Right atrium auricular region (tissue), 2 donors: ENCODE data around the gene CNNM2. TPM values are rescaled to one million over a fixed set of nuclear protein-coding genes. Genes with fewer than 3 reads are reported as not detected.

ENCODE experiments used
- DNase-seq: peaks from one replicate; pipeline ENCODE4 v3.0.0-alpha.2; 2019; ENCODE audit warnings: low spot score
- H3K27ac ChIP-seq, 2 donors: fragments of 200-600 bp; sonication (generic); 1 replicate in 1 of 2; 2 replicates in 1 of 2; pipeline ENCODE4 v1.5.1; 2016 to 2019
- H3K27me3 ChIP-seq, 2 donors: fragments of 200-600 bp; sonication (generic); one replicate each; pipeline versions ENCODE4 v1.5.1 to v1.6.0; 2017 to 2019
- H3K36me3 ChIP-seq: fragments of 200-600 bp; sonication (generic); one replicate; pipeline ENCODE4 v1.5.1; 2016
- H3K4me1 ChIP-seq, 2 donors: fragments of 200-600 bp; sonication (generic); one replicate each; pipeline versions ENCODE4 v1.5.1 to v1.6.0; 2017 to 2019
- H3K4me3 ChIP-seq, 2 donors: fragments of 200-600 bp; sonication (generic); 1 replicate in 1 of 2; 2 replicates in 1 of 2; pipeline ENCODE4 v1.5.1; 2017 to 2019; ENCODE audit warnings: mild to moderate bottlenecking in 1 of 2, moderate library complexity in 1 of 2
- H3K9me3 ChIP-seq, 2 donors: fragments of 200-600 bp; sonication (generic); one replicate each; pipeline ENCODE4 v1.5.1; 2019
- total RNA-seq, 2 donors: library from RNA; depleted of rRNA; stranded (reverse); fragments of >200 nt; gene quantifications; one replicate each; pipeline ENCODE4 v1.1.0, GENCODE V29; 2016
- TF ChIP-seq, protein P1 (sequence below), 2 donors: fragments of 200-600 bp; sonication (generic); IDR thresholded peaks; one replicate each; pipeline ENCODE4 v1.5.1; 2019; ENCODE audit warnings: antibody characterized with exemption in 2 of 2

The CNNM2 gene
- total RNA-seq, 2 donors from 2014 or later, result 3.3 to 4.1 TPM

DNA sequence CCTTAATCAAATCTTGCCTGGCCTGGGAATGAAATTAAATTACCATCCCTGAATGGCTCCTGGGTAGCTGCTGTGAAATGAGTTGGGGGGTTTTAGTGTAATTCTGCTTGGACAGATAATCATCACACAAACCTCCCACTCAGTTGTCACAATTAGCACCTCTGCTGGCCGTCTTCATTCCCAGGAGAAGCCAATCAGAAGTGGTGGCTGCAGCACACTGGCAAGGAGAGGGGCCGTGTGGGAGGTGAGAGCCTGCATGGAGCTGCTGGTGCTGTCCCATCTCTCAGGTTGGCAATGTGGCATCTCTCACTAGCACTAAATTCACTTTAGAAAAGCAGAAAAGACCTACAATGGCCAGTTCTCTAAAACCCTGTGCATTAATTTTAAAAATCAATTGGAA, 182.5 kb downstream of the CNNM2 start:
- Histone ChIP-seq H3K27me3 (no peaks in the 10 kb centered on the region), H3K4me1 (no peaks in the 10 kb centered on the region), H3K9me3 (no peaks in the 10 kb centered on the region), H3K27ac (no peak overlapping the region), H3K4me3 (no peak overlapping the region), H3K36me3 (peaks cover 71% of the 10 kb centered on the region)
- DNase-seq, result no peak
- TF ChIP-seq, protein P1, sequence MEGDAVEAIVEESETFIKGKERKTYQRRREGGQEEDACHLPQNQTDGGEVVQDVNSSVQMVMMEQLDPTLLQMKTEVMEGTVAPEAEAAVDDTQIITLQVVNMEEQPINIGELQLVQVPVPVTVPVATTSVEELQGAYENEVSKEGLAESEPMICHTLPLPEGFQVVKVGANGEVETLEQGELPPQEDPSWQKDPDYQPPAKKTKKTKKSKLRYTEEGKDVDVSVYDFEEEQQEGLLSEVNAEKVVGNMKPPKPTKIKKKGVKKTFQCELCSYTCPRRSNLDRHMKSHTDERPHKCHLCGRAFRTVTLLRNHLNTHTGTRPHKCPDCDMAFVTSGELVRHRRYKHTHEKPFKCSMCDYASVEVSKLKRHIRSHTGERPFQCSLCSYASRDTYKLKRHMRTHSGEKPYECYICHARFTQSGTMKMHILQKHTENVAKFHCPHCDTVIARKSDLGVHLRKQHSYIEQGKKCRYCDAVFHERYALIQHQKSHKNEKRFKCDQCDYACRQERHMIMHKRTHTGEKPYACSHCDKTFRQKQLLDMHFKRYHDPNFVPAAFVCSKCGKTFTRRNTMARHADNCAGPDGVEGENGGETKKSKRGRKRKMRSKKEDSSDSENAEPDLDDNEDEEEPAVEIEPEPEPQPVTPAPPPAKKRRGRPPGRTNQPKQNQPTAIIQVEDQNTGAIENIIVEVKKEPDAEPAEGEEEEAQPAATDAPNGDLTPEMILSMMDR (IDR thresholded peaks at IDR 0.05), result no peak

DNA sequence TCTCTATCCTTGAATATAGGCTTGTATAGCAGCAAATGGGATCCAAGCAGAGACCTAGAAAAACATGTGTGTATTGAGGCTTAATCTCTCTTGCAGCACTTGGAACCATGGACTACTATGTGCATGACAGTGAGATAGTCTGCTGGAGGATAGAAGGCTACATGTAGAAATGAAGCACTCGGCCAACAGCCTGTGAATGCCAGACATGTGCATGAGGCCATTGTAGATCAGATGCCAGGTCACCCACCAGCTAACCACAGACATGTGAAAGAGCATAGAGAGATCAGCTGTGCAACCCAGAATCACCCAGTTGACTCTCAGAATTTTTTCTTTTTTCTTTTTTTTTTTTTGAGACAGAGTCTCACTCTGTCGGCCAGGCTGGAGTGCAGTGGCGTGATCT, 184.1 kb downstream of the CNNM2 start:
- TF ChIP-seq, protein P1 (IDR thresholded peaks at IDR 0.05), result no peak
- Histone ChIP-seq H3K36me3 (peaks cover 72% of the 10 kb centered on the region), H3K27ac (no peak overlapping the region), H3K27me3 (no peaks in the 10 kb centered on the region), H3K9me3 (no peaks in the 10 kb centered on the region), H3K4me1 (no peaks in the 10 kb centered on the region), H3K4me3 (no peak overlapping the region)
- no peak for DNase-seq

DNA sequence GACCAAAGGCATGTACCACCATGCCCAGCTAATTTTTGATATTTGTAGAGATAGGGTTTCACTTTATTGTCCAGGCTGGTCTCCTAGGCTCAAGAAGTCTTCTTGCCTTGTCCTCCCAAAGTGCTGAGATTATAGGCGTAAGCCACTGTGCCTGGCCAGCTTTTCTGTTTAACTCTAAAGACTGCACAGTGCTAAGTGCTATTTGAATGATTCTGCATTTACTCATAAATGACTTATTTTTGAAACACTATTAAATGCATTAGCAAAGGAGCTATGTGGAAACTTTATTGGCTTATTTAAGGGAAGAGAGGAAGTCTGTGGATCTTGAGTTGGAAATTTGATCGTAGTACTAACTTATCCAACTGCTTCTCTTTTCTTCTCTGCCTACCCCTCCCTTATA, 185.9 kb downstream of the CNNM2 start:
- Histone ChIP-seq H3K27me3 (no peaks in the 10 kb centered on the region), H3K4me3 (no peak overlapping the region), H3K27ac (no peak overlapping the region), H3K4me1 (no peaks in the 10 kb centered on the region), H3K36me3 (peaks cover 54% of the 10 kb centered on the region), H3K9me3 (no peaks in the 10 kb centered on the region)
- TF ChIP-seq, protein P1 (IDR thresholded peaks at IDR 0.05), result no peak
- DNase-seq, result no peak

DNA sequence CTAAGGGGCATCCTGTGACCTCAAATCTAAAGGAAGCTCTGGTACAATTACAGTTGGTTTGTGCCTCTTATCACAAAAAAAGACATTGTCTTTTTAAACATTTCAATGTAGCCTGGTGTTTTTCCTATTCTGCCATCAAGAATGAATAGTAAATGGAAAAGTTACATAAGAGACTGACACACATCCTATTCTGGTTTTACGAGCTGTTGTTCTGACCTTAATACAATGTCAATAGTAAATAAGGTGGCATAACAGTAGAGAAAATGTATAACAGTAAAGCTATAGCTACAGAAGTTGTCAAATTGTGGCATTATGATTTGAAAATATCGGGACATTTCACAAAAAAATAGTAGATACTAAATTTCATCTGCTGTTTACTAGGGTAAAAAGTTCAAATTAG, 186.6 kb downstream of the CNNM2 start:
- no peak for DNase-seq
- Histone ChIP-seq H3K4me3 (no peak overlapping the region), H3K9me3 (no peaks in the 10 kb centered on the region), H3K27me3 (no peaks in the 10 kb centered on the region), H3K36me3 (peaks cover 46% of the 10 kb centered on the region), H3K27ac (no peak overlapping the region), H3K4me1 (no peaks in the 10 kb centered on the region)
- TF ChIP-seq, protein P1 (IDR thresholded peaks at IDR 0.05), result no peak

DNA sequence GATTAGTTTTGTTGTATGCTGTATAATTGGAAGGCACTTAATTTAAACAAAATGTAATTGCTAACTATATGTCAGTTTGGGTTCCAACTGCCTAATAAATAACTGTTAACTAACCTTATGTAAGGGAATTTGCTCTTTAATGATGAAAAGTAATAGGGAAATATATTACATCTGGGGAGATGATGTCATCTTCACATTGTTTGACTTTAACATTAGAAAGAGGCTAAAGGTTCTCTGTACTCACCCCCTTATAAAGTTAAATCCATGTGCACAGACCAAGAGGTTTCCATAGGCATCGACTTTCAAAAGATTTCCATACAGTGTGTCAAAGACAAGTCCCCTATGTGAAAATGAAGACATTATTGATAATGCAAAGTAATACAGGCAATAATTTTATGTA, 187.4 kb downstream of the CNNM2 start:
- DNase-seq, result no peak
- H3K9me3 ChIP-seq, result no peaks in the 10 kb centered on the region
- no peak overlapping the region for H3K27ac ChIP-seq
- TF ChIP-seq, protein P1 (IDR thresholded peaks at IDR 0.05), result no peak
- H3K4me3 ChIP-seq, result no peak overlapping the region
- H3K4me1 ChIP-seq, result peaks cover 0 to 5% of the 10 kb centered on the region in 2 donors
- no peaks in the 10 kb centered on the region for H3K27me3 ChIP-seq
- H3K36me3 ChIP-seq, result peaks cover 39% of the 10 kb centered on the region

GRCh38 chr10:103106539-103106938, 188.4 kb downstream of the CNNM2 start:
- H3K27ac ChIP-seq, result no peak overlapping the region
- peaks cover 30% of the 10 kb centered on the region for H3K36me3 ChIP-seq
- H3K4me3 ChIP-seq, result no peak overlapping the region
- H3K9me3 ChIP-seq, result no peaks in the 10 kb centered on the region
- H3K4me1 ChIP-seq, result peaks cover 0 to 15% of the 10 kb centered on the region in 2 donors
- no peaks in the 10 kb centered on the region for H3K27me3 ChIP-seq
- DNase-seq, result no peak
- TF ChIP-seq, protein P1 (IDR thresholded peaks at IDR 0.05), result no peak
